ENCODE measurements around the gene ABLIM1. TPM values are rescaled to one million over a fixed set of nuclear protein-coding genes. Genes with fewer than 3 reads are reported as not detected.

Gene ABLIM1
- total and polyA plus RNA-seq, 2 of the 13 experiments (the other 11 are each of a cell fraction or from before 2014, with no cell fraction given), result 59.4 to 92.7 TPM

GRCh38 chr10:114661212-114661880 lies 3.3 kb upstream of the ABLIM1 start:
- no peak overlapping the region for H3K9ac ChIP-seq (ENCODE audit: insufficient read depth, low read depth, low read length)
- H3K27ac ChIP-seq (ENCODE audit: extremely low read length, insufficient read depth, low read length), result no peak overlapping the region
- no peaks in the 10 kb centered on the region for H3K27me3 ChIP-seq (ENCODE audit: control insufficient read depth in 1 of 2, insufficient read depth in 2 of 2, low read length in 2 of 2)
- H2AFZ ChIP-seq (ENCODE audit: low read length), result no peak overlapping the region
- DNase-seq (ENCODE audit: low spot score), result no peak
- no TSS peak for BruUV-seq (replicated peaks)
- intact Hi-C loops (cut with micrococcal nuclease; ENCODE audit: unreplicated experiment), result no loop called here
- no peaks in the 10 kb centered on the region for H3K79me2 ChIP-seq (ENCODE audit: insufficient read depth, low read length)
- TF ChIP-seq DPF2 (CRISPR knock-in tag; IDR thresholded peaks at IDR 0.05; ENCODE audit: borderline replicate concordance, low read depth), result no peak
- TF ChIP-seq AFF4 (CRISPR knock-in tag; IDR thresholded peaks at IDR 0.05), result no peak
- no peak for TF ChIP-seq ZNF800 (CRISPR knock-in tag; IDR thresholded peaks at IDR 0.05)
- TF ChIP-seq BCLAF1 (IDR thresholded peaks at IDR 0.05), result no peak
- ChIA-PET POLR2A (no interaction called here), CTCF (ENCODE audit: low intra/inter-chr PET ratio, low total read pairs) (no interaction called here)
- no peak overlapping the region for H3K4me2 ChIP-seq (ENCODE audit: low read depth, low read length)
- in situ Hi-C loops (cut with HindIII; ENCODE audit: extremely low pct_ligation_motif_present, low pct_unique_long_range_greater_than_20kb), result no loop called here
- FAIRE-seq, result no peak
- ATAC-seq, result no peak
- H3K4me1 ChIP-seq (ENCODE audit: insufficient read depth, low read length), result peaks cover 40% of the 10 kb centered on the region
- 56% methylated on average over 3 of the region's 3 CpGs for WGBS (ENCODE audit: low lambda C conversion rate)
- H3K36me3 ChIP-seq (replicated peaks in 1 of 2; ENCODE audit: control insufficient read depth in 1 of 2, insufficient read depth in 2 of 2, low read length in 2 of 2), result no peaks in the 10 kb centered on the region
- no peak overlapping the region for H3K4me3 ChIP-seq (replicated peaks in 1 of 3; ENCODE audit: insufficient read depth in 1 of 3, low read depth in 2 of 3, low read length in 3 of 3)
- no peaks in the 10 kb centered on the region for H3K9me3 ChIP-seq (ENCODE audit: low read length)
- no peaks in the 10 kb centered on the region for H4K20me1 ChIP-seq (ENCODE audit: insufficient read depth, low read length)

All from HepG2 (cell line).